ENCODE data around the gene TAF5.

Gene TAF5

DNA sequence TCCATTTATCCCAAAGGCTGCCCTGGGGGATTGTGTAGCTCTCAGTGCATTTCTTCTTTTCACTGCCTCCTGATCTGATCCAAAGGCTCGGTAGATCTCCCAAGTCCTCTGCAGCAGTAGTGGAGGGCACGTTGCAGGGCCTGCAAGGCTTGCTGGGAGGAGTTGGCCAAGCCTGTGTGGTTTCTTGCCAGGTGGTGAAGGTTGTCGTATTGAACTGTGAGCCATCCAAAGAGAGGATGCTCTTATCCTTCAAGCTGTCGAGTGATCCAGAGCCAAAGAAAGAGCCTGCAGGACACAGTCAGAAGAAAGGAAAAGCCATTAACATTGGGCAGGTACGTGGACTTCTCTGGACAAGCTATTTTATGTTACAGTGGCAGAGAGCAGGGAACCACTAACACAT is 49.8 kb downstream of the TAF5 start:
- no peaks in the 10 kb centered on the region for H3K4me1 ChIP-seq (ENCODE audit: control extremely low read depth in 1 of 4, control insufficient read depth in 4 of 4, insufficient read depth in 4 of 4, low read length in 3 of 4)
- WGBS (ENCODE audit: insufficient coverage), result 94% methylated on average over 4 of the region's 5 CpGs
- H3K9me3 ChIP-seq (ENCODE audit: control extremely low read depth in 1 of 5, control insufficient read depth in 4 of 5, insufficient read depth in 2 of 5, low read depth in 1 of 5, low read length in 4 of 5), result no peaks in the 10 kb centered on the region
- POLR2A ChIA-PET, result interaction anchor here (0.8 kb wide), 1 partner anchor 75 kb away, joined by 3 read pairs; no protein-coding TSS in a partner anchor
- H3K4me3 ChIP-seq (ENCODE audit: control insufficient read depth in 1 of 7, extremely low read depth in 1 of 7, insufficient read depth in 4 of 7, low read depth in 2 of 7, low read length in 6 of 7), result no peak overlapping the region
- CTCF ChIA-PET, result interaction anchor here (0.6 to 12.1 kb wide), 14 partner anchors 8 to 287 kb away, joined by 3 to 157 read pairs (median 6); partner anchors contain the start of genes ATP5MK, CALHM3, NEURL1 and PDCD11
- no peaks in the 10 kb centered on the region for H3K27me3 ChIP-seq (replicated peaks in 2 of 5; ENCODE audit: control insufficient read depth in 4 of 5, insufficient read depth in 5 of 5, low read length in 4 of 5)
- H3K36me3 ChIP-seq (ENCODE audit: control insufficient read depth in 4 of 4, insufficient read depth in 4 of 4, low read length in 3 of 4), result peaks cover 37 to 90% (median 78%) of the 10 kb centered on the region in 4 experiments
- no peak for DNase-seq
- H3K27ac ChIP-seq (ENCODE audit: insufficient read depth in 1 of 2, low read depth in 1 of 2, low read length in 2 of 2, poor library complexity in 1 of 2, severe bottlenecking in 2 of 2), result no peak overlapping the region

GRCh38 chr10:103419101-103419500 is 51.3 kb downstream of the TAF5 start:
- POLR2A ChIA-PET, result interaction anchor here (0.5 kb wide), 1 partner anchor 42 kb away, joined by 3 read pairs; no protein-coding TSS in a partner anchor
- no peak for DNase-seq
- peaks cover 32 to 90% (median 78%) of the 10 kb centered on the region in 4 experiments for H3K36me3 ChIP-seq (ENCODE audit: control insufficient read depth in 4 of 4, insufficient read depth in 4 of 4, low read length in 3 of 4)
- no peaks in the 10 kb centered on the region for H3K4me1 ChIP-seq (ENCODE audit: control extremely low read depth in 1 of 4, control insufficient read depth in 4 of 4, insufficient read depth in 4 of 4, low read length in 3 of 4)
- CTCF ChIA-PET, result interaction anchor here (0.8 to 12.1 kb wide), 5 partner anchors 28 to 124 kb away, joined by 3 to 157 read pairs (median 5); partner anchors contain the start of gene CALHM3
- no peak overlapping the region for H3K27ac ChIP-seq (ENCODE audit: insufficient read depth in 1 of 2, low read depth in 1 of 2, low read length in 2 of 2, poor library complexity in 1 of 2, severe bottlenecking in 2 of 2)
- H3K4me3 ChIP-seq (ENCODE audit: control insufficient read depth in 1 of 7, extremely low read depth in 1 of 7, insufficient read depth in 4 of 7, low read depth in 2 of 7, low read length in 6 of 7), result no peak overlapping the region
- H3K27me3 ChIP-seq (replicated peaks in 2 of 5; ENCODE audit: control insufficient read depth in 4 of 5, insufficient read depth in 5 of 5, low read length in 4 of 5), result no peaks in the 10 kb centered on the region
- H3K9me3 ChIP-seq (ENCODE audit: control extremely low read depth in 1 of 5, control insufficient read depth in 4 of 5, insufficient read depth in 2 of 5, low read depth in 1 of 5, low read length in 4 of 5), result no peaks in the 10 kb centered on the region
- 94% methylated on average over 4 of the region's 4 CpGs for WGBS (ENCODE audit: insufficient coverage)

DNA sequence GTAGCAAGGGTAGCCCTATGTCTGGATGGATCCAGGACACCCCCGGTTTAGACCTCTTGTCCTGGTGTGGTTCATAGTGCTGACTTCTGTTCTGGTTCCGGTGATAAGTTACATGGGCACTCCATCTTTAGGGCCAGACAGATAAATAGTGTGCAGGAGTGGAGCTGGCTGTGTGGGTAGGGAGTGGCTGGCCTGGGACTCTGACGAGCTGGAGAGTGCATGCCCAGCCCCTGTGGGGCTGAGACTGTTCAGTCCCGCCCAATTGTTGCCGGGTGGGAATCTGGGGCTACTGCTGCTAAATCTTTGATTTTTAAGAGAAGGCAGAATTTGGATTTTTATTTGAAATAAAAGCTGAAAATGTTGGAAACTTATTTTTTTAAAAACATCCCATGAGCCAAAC is 56.0 kb downstream of the TAF5 start:
- POLR2A ChIA-PET, result no interaction called here
- CTCF ChIA-PET, result interaction anchor here (0.8 to 4.4 kb wide), 8 partner anchors 8 to 62 kb away, joined by 3 to 27 read pairs (median 3); no protein-coding TSS in a partner anchor
- Histone ChIP-seq H3K27me3 (replicated peaks in 2 of 5; ENCODE audit: control insufficient read depth in 4 of 5, insufficient read depth in 5 of 5, low read length in 4 of 5) (no peaks in the 10 kb centered on the region), H3K4me3 (ENCODE audit: control insufficient read depth in 1 of 7, extremely low read depth in 1 of 7, insufficient read depth in 4 of 7, low read depth in 2 of 7, low read length in 6 of 7) (no peak overlapping the region), H3K36me3 (ENCODE audit: control insufficient read depth in 4 of 4, insufficient read depth in 4 of 4, low read length in 3 of 4) (peaks cover 40 to 79% (median 67%) of the 10 kb centered on the region in 4 experiments), H3K27ac (ENCODE audit: insufficient read depth in 1 of 2, low read depth in 1 of 2, low read length in 2 of 2, poor library complexity in 1 of 2, severe bottlenecking in 2 of 2) (no peak overlapping the region), H3K4me1 (ENCODE audit: control extremely low read depth in 1 of 4, control insufficient read depth in 4 of 4, insufficient read depth in 4 of 4, low read length in 3 of 4) (peaks cover 0 to 3% (median under 1%) of the 10 kb centered on the region in 4 experiments), H3K9me3 (ENCODE audit: control extremely low read depth in 1 of 5, control insufficient read depth in 4 of 5, insufficient read depth in 2 of 5, low read depth in 1 of 5, low read length in 4 of 5) (no peaks in the 10 kb centered on the region)
- no peak for DNase-seq
- WGBS (ENCODE audit: insufficient coverage), result 93% methylated on average over 3 of the region's 5 CpGs

DNA sequence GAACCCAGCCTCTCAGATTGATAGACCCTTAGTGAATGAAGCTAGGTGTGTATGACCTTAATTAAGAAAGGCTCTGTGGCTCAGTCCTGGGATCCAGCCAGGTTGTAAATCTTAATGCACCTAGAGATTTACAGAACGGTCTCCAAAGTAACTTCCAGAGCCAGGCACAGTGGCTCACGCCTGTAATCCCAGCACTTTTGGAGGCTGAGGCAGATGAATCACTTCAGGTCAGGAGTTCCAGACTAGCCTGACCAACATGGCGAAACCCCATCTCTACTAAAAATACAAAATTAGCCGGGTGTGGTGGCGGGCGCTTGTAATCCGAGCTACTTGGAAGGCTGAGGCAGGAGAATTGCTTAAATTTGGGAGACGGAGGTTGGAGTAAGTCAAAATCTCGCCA is 60.1 kb downstream of the TAF5 start:
- no peak for DNase-seq
- no peaks in the 10 kb centered on the region for H3K27me3 ChIP-seq (replicated peaks in 2 of 5; ENCODE audit: control insufficient read depth in 4 of 5, insufficient read depth in 5 of 5, low read length in 4 of 5)
- ChIA-PET CTCF (interaction anchor here (0.7 to 1.4 kb wide), 3 partner anchors 18 to 57 kb away, joined by 3 read pairs; no protein-coding TSS in a partner anchor), POLR2A (no interaction called here)
- H3K27ac ChIP-seq (ENCODE audit: insufficient read depth in 1 of 2, low read depth in 1 of 2, low read length in 2 of 2, poor library complexity in 1 of 2, severe bottlenecking in 2 of 2), result no peak overlapping the region
- no peak overlapping the region for H3K4me3 ChIP-seq (ENCODE audit: control insufficient read depth in 1 of 7, extremely low read depth in 1 of 7, insufficient read depth in 4 of 7, low read depth in 2 of 7, low read length in 6 of 7)
- peaks cover 33 to 80% (median 54%) of the 10 kb centered on the region in 4 experiments for H3K36me3 ChIP-seq (ENCODE audit: control insufficient read depth in 4 of 4, insufficient read depth in 4 of 4, low read length in 3 of 4)
- peaks cover 0 to 10% (median 3%) of the 10 kb centered on the region in 4 experiments for H3K4me1 ChIP-seq (ENCODE audit: control extremely low read depth in 1 of 4, control insufficient read depth in 4 of 4, insufficient read depth in 4 of 4, low read length in 3 of 4)
- H3K9me3 ChIP-seq (ENCODE audit: control extremely low read depth in 1 of 5, control insufficient read depth in 4 of 5, insufficient read depth in 2 of 5, low read depth in 1 of 5, low read length in 4 of 5), result no peaks in the 10 kb centered on the region
- WGBS (ENCODE audit: insufficient coverage), result 95% methylated on average over 8 of the region's 9 CpGs

DNA sequence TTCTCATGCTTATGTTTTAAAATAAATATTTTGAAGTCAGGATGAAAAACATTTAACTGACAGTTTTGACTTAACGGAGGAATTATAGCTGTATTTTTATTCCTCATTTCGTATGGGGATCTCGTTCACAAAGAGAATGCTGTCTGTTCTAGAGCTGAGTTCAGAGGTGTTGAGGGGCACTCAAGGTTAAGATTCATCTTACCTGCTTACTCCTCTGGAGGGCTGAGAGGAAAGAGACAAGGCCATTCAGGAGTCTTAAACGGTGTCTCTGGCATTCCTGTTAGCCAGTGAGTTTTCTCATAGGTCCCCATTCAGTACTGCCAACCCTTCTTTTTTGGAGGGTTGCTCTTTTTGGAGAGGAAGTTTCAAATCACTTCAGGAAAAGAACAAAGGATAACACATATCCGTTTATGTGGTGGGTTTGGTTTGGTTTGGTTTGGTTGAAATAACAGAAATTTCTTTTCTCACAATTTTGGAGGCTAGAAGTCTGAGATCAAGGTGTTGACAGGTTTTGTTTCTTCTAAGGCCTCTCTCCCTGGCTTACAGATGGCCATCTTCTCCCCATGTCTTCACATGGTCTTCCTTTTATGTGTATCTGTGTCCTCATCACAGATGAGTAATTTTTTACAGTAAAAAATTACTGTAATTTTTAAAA is 61.3 kb downstream of the TAF5 start:
- Histone ChIP-seq H3K36me3 (ENCODE audit: control insufficient read depth in 4 of 4, insufficient read depth in 4 of 4, low read length in 3 of 4) (peaks cover 27 to 79% (median 52%) of the 10 kb centered on the region in 4 experiments), H3K4me1 (ENCODE audit: control extremely low read depth in 1 of 4, control insufficient read depth in 4 of 4, insufficient read depth in 4 of 4, low read length in 3 of 4) (peaks cover 0 to 10% (median 3%) of the 10 kb centered on the region in 4 experiments), H3K9me3 (ENCODE audit: control extremely low read depth in 1 of 5, control insufficient read depth in 4 of 5, insufficient read depth in 2 of 5, low read depth in 1 of 5, low read length in 4 of 5) (no peaks in the 10 kb centered on the region), H3K27ac (ENCODE audit: insufficient read depth in 1 of 2, low read depth in 1 of 2, low read length in 2 of 2, poor library complexity in 1 of 2, severe bottlenecking in 2 of 2) (no peak overlapping the region), H3K27me3 (replicated peaks in 2 of 5; ENCODE audit: control insufficient read depth in 4 of 5, insufficient read depth in 5 of 5, low read length in 4 of 5) (no peaks in the 10 kb centered on the region), H3K4me3 (ENCODE audit: control insufficient read depth in 1 of 7, extremely low read depth in 1 of 7, insufficient read depth in 4 of 7, low read depth in 2 of 7, low read length in 6 of 7) (no peak overlapping the region)
- CTCF ChIA-PET, result interaction anchor here (1.4 kb wide), 1 partner anchor 56 kb away, joined by 3 read pairs; no protein-coding TSS in a partner anchor
- DNase-seq, result no peak
- POLR2A ChIA-PET, result no interaction called here
- WGBS (ENCODE audit: insufficient coverage), result 48% methylated on average over 4 of the region's 5 CpGs

GRCh38 chr10:103429647-103430046 is 61.9 kb downstream of the TAF5 start:
- ChIA-PET POLR2A (no interaction called here), CTCF (interaction anchor here (1.2 kb wide), 1 partner anchor 13 kb away, joined by 3 read pairs; no protein-coding TSS in a partner anchor)
- H3K36me3 ChIP-seq (ENCODE audit: control insufficient read depth in 4 of 4, insufficient read depth in 4 of 4, low read length in 3 of 4), result peaks cover 25 to 79% (median 51%) of the 10 kb centered on the region in 4 experiments
- peaks cover 0 to 10% (median 3%) of the 10 kb centered on the region in 4 experiments for H3K4me1 ChIP-seq (ENCODE audit: control extremely low read depth in 1 of 4, control insufficient read depth in 4 of 4, insufficient read depth in 4 of 4, low read length in 3 of 4)
- no peaks in the 10 kb centered on the region for H3K9me3 ChIP-seq (ENCODE audit: control extremely low read depth in 1 of 5, control insufficient read depth in 4 of 5, insufficient read depth in 2 of 5, low read depth in 1 of 5, low read length in 4 of 5)
- DNase-seq, result no peak
- no peak overlapping the region for H3K27ac ChIP-seq (ENCODE audit: insufficient read depth in 1 of 2, low read depth in 1 of 2, low read length in 2 of 2, poor library complexity in 1 of 2, severe bottlenecking in 2 of 2)
- H3K4me3 ChIP-seq (ENCODE audit: control insufficient read depth in 1 of 7, extremely low read depth in 1 of 7, insufficient read depth in 4 of 7, low read depth in 2 of 7, low read length in 6 of 7), result no peak overlapping the region
- no peaks in the 10 kb centered on the region for H3K27me3 ChIP-seq (replicated peaks in 2 of 5; ENCODE audit: control insufficient read depth in 4 of 5, insufficient read depth in 5 of 5, low read length in 4 of 5)
- WGBS (ENCODE audit: insufficient coverage), result 90% methylated on average over 5 of the region's 5 CpGs

GRCh38 chr10:103431902-103432301 is 64.1 kb downstream of the TAF5 start:
- no peaks in the 10 kb centered on the region for H3K27me3 ChIP-seq (replicated peaks in 2 of 5; ENCODE audit: control insufficient read depth in 4 of 5, insufficient read depth in 5 of 5, low read length in 4 of 5)
- H3K27ac ChIP-seq (ENCODE audit: insufficient read depth in 1 of 2, low read depth in 1 of 2, low read length in 2 of 2, poor library complexity in 1 of 2, severe bottlenecking in 2 of 2), result no peak overlapping the region
- H3K9me3 ChIP-seq (ENCODE audit: control extremely low read depth in 1 of 5, control insufficient read depth in 4 of 5, insufficient read depth in 2 of 5, low read depth in 1 of 5, low read length in 4 of 5), result no peaks in the 10 kb centered on the region
- 98% methylated on average over 7 of the region's 8 CpGs for WGBS (ENCODE audit: insufficient coverage)
- no peak for DNase-seq
- peaks cover 16 to 80% (median 55%) of the 10 kb centered on the region in 4 experiments for H3K36me3 ChIP-seq (ENCODE audit: control insufficient read depth in 4 of 4, insufficient read depth in 4 of 4, low read length in 3 of 4)
- ChIA-PET POLR2A (no interaction called here), CTCF (interaction anchor here (1.4 to 3.0 kb wide), 2 partner anchors 16 to 51 kb away, joined by 4 to 10 read pairs; no protein-coding TSS in a partner anchor)
- H3K4me3 ChIP-seq (ENCODE audit: control insufficient read depth in 1 of 7, extremely low read depth in 1 of 7, insufficient read depth in 4 of 7, low read depth in 2 of 7, low read length in 6 of 7), result no peak overlapping the region
- peaks cover 0 to 10% (median 3%) of the 10 kb centered on the region in 4 experiments for H3K4me1 ChIP-seq (ENCODE audit: control extremely low read depth in 1 of 4, control insufficient read depth in 4 of 4, insufficient read depth in 4 of 4, low read length in 3 of 4)

All from common myeloid progenitor, CD34-positive (primary cell).